NCI-H526 treated with DMSO at 0.1 percent for 48 hours (cell line): ENCODE measurements around the gene PPP1R14D.

ENCODE experiments used
- DNase-seq: peaks from one replicate; lab custom pipeline; 2025; lab: John Stamatoyannopoulos, UW

The PPP1R14D gene

GRCh38 chr15:40852529-40852928, 24.0 kb upstream of the PPP1R14D start:
- no peak for DNase-seq

DNA sequence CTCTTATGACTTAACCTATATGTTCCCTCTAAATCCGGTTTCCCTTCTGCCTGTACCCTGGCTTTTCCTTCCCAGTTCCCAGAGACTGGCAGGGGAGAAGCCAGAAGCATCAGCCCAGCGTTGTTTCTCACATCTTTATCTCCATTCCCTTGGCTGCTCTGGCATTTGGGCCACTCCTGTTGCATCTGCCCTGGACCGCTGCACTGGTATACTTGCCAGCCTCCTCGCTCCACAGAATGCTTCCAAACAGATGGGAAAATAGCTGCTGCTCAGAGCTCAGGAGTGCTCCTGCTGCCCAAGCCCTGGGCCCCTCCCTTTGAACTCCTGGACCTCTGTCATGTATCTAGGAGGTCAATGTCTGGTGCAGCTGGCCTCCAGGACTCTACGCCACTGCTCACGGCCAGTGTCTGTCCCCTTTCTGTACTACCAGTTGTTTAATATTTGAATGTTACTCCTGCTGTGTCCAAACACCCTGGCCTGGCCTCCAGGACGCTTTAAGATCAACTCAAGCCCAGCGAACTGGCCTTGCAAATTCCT, 22.1 kb upstream of the PPP1R14D start:
- no peak for DNase-seq

GRCh38 chr15:40847223-40847961, 18.9 kb upstream of the PPP1R14D start:
- peak; percentile 61 for DNase-seq

DNA sequence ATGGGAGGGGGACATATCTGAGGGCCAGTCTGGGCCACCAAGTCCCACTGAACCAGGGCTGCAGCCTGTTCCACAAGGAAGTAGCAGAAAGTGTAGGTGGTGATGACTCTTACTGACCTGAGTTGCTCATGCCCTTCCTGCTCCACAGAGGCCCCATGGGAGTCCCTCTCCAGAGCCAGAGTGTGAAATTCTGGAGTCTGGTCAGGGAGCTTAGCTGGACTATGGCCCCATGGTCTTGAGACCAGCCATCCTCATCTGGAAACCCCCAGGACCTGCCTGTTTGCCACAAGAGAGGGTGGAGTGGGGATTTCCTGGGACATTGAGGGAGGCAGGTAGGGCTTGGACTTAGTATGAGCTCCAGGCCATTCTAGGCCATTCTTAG, 18.3 kb upstream of the PPP1R14D start:
- DNase-seq, result no peak

- peak; percentile 15 for DNase-seq
Measured at GRCh38 chr15:40845511-40846284, 17.2 kb upstream of the PPP1R14D start.

DNA sequence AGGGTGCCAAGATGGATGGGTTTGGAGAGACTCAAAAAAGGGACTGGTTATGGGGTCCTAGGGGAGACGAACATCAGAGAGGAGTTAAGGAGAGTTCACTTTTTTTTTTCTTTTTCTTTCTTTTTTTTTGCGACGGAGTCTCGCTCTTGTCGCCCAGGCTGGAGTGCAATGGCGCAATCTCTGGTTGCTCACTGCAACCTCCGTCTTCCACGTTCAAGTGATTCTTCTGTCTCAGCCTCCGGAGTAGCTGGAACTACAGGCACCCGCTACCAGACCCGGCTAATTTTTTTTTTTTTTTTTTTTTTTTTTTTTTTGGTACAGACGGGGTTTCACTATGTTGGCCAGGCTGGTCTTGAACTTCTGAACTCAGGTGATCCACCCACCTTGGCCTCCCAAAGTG, 16.5 kb upstream of the PPP1R14D start:
- no peak for DNase-seq

GRCh38 chr15:40844696-40845030, 16.2 kb upstream of the PPP1R14D start:
- DNase-seq, result peak; percentile 38

DNA sequence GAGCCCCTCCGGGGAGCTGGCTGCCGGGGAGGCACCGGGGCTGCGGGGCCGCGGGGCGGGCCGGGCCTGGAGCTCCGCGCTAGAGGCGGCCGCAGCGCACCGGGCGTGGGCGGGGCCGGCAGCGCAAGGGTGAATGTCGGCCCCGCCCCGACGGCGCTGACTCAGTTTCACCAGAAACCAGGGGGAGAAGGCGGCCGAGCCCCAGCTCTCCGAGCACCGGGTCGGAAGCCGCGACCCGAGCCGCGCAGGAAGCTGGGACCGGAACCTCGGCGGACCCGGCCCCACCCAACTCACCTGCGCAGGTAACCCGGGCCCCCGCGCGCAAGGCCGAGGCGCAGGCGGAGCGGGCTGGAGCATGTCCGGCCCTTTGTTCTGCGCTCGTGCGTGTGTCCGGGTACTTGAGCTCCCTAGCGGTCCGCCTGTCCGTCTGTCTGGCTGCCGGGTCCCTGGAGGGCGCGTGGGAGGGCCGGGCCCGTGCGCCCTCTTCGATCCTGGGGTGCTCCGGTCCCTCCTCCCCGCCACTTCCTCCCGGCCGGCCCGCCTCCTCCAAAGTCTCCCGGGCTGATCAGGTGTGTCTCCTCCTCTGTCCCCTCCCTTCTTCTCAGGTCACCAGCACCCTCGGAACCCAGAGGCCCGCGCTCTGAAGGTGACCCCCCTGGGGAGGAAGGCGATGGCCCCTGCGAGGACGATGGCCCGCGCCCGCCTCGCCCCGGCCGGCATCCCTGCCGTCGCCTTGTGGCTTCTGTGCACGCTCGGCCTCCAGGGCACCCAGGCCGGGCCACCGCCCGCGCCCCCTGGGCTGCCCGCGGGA, 15.6 kb upstream of the PPP1R14D start, which contains the start of gene SPINT1:
Gene SPINT1, plus strand, starts transcription at position 164 of the 811 bp plus-strand sequence. Its CDS starts 507 bp downstream, at position 671.
- peak; percentile 67 for DNase-seq

DNA sequence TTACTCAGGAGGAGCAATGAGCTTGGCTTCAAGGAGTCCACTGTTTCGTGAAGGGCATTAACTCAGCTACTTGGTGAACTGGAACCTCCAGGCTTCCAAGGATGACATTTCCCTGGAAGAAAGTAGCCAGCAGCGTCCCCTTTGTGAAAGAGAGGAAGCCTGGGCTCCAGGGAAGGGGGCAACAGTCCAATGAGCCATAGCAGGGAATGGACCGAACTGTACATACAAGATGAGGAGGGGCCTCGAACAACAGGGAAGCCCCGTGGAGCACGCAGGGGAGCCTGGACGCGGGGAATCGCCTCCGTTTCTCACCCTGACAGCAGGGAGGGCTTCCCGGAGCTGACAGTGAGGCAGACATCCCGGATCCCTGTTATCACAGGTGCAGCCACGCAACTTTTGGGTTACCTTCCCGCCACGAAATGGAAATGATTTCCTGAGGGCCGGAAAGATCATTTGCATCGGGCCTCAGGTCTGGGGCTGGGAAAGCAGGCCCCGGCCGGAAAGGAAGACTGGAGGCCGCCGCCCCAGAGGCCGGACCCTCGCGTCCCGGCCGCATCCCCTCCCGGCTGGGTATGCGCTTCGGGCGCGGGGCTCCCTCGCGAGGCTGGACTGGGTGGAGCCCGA, 14.9 kb upstream of the PPP1R14D start:
- DNase-seq, result peak; percentile 32

DNA sequence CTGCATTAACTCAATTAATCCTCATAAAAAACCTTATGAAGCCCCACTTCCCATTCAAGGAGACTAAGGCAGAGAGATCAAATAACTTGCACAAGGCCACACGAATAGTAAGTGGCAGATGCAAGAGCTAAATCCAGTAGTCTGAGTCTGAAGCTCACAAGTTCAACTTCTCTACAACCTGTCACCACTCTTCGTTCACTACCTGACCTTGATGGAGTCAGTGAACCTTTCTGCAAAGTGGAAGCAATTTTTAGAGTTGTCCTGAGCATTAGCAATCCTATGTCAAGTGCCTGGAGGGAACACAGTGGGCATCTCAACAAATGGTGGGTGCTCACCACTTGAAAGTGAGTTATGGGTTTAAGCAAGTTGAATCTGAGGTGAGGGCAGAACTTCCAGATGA, 13.2 kb upstream of the PPP1R14D start:
- no peak for DNase-seq

DNA sequence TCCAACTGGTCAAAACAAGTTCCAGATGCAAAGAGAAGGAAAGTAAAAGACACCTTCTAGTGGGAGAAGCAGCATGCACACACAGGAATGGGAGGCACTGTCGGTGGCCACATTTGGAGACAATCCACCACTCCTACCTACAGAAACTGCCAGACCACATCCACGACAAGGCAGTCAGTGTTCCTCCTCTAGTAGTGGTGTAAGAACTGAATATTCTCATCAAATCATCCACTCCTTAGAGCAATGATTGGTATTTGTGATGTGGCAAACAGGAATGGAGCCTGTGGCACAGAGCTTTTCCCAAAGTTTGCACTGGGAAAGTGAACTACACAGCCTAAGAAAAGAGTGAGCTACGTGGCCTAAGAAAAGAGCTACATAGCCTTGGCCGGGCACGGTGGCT, 10.2 kb upstream of the PPP1R14D start:
- DNase-seq, result no peak

DNA sequence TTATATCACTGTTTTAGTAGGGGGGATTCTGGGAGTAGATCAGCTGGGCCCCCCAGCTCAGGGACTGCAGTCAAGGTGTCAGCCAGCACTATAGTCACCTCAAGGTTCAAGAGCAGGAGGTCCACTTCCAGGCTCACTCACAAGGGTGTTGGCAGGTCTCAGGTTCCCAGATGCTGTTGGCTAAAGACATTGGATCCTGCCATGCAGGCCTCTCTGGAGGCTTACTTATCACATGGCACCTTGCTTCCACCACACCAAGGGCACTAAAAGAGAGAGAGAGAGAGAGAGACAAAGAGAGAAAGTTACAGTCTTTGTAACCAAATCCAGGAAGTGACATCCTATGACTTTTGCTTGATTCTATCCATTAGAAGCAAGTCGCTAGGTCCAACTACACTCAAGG, 7.5 kb upstream of the PPP1R14D start:
- DNase-seq, result no peak

- DNase-seq, result no peak
Measured at GRCh38 chr15:40832903-40833302, 4.4 kb upstream of the PPP1R14D start.

DNA sequence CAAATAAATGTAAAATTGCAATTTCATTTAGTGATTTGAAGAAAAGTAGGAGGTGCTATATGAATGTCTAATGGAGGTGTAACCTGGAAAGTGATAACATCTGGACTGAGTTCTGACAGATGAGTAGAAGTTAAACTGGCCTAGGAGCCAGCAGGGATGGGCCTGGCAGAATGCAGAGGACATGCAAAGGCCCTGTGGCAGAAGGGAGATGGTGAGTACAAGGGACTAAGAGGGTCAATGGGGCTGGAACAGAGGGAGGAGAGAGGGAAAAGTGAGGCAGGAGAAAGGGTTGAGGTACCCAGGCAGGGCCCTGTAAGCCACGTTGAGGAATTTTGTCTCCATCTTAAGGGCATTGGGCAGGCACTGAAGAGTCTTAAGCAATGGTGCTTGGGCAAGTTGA, 3.4 kb upstream of the PPP1R14D start:
- no peak for DNase-seq

GRCh38 chr15:40830884-40831283, 2.4 kb upstream of the PPP1R14D start:
- DNase-seq, result no peak

DNA sequence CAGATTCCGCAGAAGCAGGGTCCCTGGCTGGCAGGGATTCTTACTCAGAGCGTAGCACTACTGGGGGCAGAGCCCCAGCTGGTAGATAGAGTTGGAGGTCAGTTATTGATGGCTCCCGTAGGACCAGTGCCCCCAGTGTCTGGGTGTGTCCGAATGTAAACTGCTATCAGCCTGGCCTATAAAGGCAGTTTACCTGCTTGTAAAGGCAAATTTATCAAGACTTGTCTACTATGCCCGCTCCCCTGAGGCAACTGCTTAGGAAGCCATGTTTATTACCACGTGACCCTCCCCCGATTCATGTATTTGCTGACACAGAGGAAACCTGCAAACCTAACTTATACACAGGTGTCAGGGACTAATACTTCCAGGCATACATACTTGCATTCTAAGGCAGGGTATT, 607 bp upstream of the PPP1R14D start:
- DNase-seq, result peak; percentile 55

DNA sequence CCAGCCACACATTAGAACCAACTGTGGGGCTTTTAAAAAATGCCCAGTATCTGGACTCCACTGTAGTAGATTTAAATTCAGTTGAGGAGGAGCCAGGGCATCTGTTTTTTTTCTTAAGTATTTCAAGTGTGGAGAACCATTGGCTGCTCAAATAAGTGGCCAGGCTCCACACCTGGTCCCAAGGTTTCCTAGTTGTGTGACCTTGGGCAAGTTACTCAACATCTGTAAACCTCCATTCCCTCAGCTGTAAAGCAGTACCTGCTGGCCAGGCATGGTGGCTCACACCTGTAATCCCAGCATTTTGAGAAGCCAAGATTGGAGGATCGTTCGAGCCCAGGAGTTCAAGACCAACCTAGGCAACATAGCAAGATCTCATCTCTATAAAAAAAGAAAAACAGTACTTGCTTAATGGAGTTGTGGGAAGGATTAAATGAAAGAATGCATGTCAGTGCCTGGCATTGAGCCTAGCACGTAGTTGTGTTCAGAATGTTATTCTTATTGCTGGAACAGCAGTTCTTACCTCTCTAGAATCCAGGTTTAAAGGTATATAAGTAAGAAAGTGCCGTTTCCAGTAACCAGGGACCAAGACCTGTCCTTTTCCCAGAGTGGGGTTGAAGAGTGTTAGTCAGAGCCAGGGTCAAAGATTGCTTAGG, 2.0 kb downstream of the PPP1R14D start:
- no peak for DNase-seq

- DNase-seq, result no peak
Measured at GRCh38 chr15:40825661-40826422, 2.7 kb downstream of the PPP1R14D start.

DNA sequence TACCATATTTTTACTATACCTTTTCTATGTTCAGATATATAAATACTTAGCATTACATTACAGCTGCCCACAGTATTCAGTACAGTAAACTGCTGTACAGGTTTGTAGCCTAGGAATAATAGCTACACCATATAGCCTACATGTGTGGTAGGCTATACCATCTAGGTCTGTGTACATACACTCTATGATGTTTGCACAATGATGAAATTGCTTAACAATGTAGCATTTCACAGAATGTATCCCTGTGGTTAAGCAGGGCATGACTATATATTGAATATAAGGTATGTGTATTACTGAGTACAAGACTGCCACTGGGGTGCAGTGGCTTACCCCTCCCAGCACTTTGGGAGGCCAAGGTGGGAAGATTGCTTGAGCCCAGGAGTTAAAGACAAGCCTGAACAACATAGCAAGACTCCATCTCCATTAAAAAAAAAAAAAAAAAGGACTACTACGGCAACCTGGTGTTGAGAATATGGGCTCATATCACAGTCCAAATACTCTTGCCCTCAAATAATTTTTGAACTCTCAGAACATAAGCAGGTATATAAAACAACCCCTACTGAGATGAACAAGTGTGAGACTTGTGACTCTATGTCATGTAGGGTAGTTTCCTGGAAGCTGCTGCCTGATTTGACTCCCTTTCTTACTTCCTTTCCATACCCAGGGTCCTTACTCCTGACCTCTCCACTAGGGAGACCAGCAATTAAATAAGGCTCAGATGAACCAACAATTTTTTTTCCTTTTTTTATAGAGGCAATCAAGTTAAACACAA, 4.8 kb downstream of the PPP1R14D start:
- DNase-seq, result no peak

DNA sequence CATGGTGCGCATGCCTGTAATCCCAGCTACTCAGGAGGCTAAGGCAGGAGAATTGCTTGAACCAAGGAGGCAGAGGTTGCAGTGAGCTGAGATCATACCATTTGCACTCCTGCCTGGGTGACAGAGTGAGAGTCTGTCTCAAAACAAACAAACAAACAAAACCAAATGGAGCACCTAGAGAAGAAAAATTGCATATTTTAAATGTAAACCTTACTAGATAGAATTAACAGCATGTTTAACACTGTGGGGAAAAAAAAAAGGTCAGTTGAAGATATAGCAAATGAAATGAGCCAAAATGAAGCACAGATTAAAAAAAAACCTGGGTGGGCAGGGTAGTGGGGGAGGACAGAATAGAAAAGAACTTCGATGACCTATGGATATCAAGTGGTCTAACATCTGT, 7.3 kb downstream of the PPP1R14D start:
- DNase-seq, result no peak
